ENCODE data around the gene LCK. TPM values are rescaled to one million over a fixed set of nuclear protein-coding genes. Genes with fewer than 3 reads are reported as not detected.

The LCK gene
- polyA plus RNA-seq, 1 experiment, result 0.11 TPM

DNA sequence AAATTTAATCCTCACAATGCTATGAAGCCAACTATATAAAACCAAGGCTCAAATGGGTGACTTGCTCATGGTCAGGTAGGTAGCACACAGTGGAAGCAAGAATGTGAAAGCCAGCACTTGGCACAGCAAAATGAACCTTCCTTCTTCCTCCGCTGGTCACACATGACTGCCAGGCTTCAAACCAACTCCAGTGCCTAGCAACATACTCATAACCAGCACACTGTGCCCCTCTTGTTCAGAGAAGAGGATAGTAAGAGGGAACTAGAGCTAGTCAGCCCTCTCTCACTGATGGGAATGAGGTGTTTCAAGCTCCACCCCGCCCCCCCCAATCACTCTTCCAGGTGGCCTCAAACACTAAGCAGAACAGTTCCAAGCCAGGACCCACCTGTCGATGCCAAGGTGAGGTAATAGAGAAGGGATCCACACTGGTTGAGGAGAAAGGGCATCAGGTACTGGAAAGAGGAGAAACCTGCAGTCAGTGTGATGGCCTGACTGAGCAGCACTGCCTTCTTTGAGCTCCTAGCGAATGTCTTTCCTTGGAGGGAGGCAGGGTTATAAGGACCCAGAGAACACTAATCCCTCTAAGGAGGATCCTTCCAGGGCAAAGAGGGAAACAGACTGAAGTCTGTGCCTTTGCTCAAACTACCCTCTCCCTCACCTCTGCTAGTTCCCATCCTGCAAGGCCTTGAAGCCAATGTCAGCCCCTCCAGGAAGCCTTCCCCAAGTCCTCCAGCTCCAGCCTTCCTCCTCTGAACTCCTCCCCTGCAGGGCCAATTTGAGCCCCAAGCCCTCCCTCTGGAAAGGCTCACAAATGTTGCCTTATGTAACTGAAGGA is 30.1 kb upstream of the LCK start:
- POLR2A ChIA-PET, result no interaction called here
- TF ChIP-seq, protein P1, sequence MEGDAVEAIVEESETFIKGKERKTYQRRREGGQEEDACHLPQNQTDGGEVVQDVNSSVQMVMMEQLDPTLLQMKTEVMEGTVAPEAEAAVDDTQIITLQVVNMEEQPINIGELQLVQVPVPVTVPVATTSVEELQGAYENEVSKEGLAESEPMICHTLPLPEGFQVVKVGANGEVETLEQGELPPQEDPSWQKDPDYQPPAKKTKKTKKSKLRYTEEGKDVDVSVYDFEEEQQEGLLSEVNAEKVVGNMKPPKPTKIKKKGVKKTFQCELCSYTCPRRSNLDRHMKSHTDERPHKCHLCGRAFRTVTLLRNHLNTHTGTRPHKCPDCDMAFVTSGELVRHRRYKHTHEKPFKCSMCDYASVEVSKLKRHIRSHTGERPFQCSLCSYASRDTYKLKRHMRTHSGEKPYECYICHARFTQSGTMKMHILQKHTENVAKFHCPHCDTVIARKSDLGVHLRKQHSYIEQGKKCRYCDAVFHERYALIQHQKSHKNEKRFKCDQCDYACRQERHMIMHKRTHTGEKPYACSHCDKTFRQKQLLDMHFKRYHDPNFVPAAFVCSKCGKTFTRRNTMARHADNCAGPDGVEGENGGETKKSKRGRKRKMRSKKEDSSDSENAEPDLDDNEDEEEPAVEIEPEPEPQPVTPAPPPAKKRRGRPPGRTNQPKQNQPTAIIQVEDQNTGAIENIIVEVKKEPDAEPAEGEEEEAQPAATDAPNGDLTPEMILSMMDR (IDR thresholded peaks at IDR 0.05; ENCODE audit: insufficient read depth, low read depth, low read length), result no peak
- H3K27me3 ChIP-seq (ENCODE audit: control insufficient read depth, insufficient read depth, low read length), result no peaks in the 10 kb centered on the region
- CTCF ChIA-PET, result interaction anchor here (0.8 to 1.2 kb wide), 2 partner anchors 28 to 131 kb away, joined by 3 read pairs; no protein-coding TSS in a partner anchor
- DNase-seq (ENCODE audit: low read depth), result no peak
- H3K4me3 ChIP-seq (ENCODE audit: low read depth, low read length), result peak overlapping the region; percentile 67
- peaks cover 16% of the 10 kb centered on the region for H3K36me3 ChIP-seq (ENCODE audit: control insufficient read depth, insufficient read depth, low read length)

DNA sequence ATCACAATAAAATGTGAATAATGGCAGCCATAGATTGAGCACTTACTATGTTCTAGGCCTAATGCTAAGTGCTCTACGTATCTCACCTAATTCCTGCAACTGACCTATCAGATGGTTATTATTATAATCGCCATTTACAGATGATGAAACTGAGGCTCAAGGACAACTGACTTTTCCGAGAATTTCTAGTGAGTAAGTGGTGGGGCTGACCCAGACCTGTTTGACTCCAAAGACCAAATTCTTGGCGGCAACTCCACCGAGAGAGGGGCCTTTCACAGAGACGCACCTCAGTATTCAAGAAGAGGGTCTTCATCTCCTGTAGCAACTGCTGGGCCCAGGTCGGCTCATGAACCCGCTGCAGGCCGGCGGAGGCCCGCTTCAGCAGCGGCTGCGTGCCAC is 29.5 kb upstream of the LCK start:
- Histone ChIP-seq H3K36me3 (ENCODE audit: control insufficient read depth, insufficient read depth, low read length) (peaks cover 15% of the 10 kb centered on the region), H3K27me3 (ENCODE audit: control insufficient read depth, insufficient read depth, low read length) (no peaks in the 10 kb centered on the region), H3K4me3 (ENCODE audit: low read depth, low read length) (peak overlapping the region; percentile 67)
- TF ChIP-seq, protein P1 (IDR thresholded peaks at IDR 0.05; ENCODE audit: insufficient read depth, low read depth, low read length), result no peak
- CTCF ChIA-PET, result interaction anchor here (1.2 kb wide), 1 partner anchor 27 kb away, joined by 3 read pairs; no protein-coding TSS in a partner anchor
- POLR2A ChIA-PET, result no interaction called here
- DNase-seq (ENCODE audit: low read depth), result no peak

DNA sequence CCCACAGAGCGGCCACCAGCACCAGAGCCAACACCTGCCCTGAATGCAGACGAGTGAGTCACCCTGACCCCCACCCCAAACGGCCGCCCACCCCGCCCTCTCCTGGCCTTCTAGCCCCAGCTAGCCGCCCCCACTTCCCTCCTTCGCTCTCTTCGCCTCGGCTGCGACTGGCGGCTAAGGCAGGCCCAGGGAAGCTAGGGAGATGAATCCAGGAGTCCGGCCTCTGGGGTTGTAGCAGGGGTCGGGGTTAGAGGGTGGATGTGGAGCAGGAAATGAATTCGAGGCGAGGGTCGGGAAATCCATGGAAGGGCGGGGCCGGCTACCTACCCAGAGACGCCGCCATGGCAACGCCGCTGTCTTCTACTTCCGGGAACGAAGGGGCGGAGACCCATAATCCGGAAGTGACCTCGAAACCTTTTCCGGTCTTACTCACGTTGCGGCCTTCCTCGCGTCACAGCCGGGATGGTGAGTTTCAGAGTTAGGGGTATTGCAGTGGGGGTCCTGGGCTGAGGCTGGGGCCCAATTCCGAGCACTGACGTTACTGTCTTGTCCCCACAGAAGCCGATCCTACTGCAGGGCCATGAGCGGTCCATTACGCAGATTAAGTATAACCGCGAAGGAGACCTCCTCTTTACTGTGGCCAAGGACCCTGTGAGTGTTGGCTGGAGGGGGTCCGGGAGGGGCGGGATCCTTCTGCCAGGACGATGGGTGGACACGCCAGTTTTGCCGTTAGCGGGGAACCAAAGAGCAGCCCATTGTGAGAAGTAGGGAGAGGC is 28.9 kb upstream of the LCK start, which contains the start of the genes EIF3I and TMEM234:
EIF3I (plus strand) TSS at position 428 of the 776 bp plus-strand sequence; CDS start at position 463, 35 bp downstream.
TMEM234 (minus strand) TSS at position 374 of the 776 bp plus-strand sequence; CDS start at position 343, 31 bp downstream.
- ChIA-PET POLR2A (no interaction called here), CTCF (interaction anchor here (1.2 kb wide), 1 partner anchor 26 kb away, joined by 3 read pairs; no protein-coding TSS in a partner anchor)
- peak within 1 kb of the TSS; percentile 67 for H3K4me3 ChIP-seq (ENCODE audit: low read depth, low read length)
- DNase-seq (ENCODE audit: low read depth), result peak; percentile 48
- TF ChIP-seq, protein P1 (IDR thresholded peaks at IDR 0.05; ENCODE audit: insufficient read depth, low read depth, low read length), result no peak
- no peaks in the 10 kb centered on the region for H3K27me3 ChIP-seq (ENCODE audit: control insufficient read depth, insufficient read depth, low read length)
- H3K36me3 ChIP-seq (ENCODE audit: control insufficient read depth, insufficient read depth, low read length), result peaks cover 13% of the 10 kb centered on the region

DNA sequence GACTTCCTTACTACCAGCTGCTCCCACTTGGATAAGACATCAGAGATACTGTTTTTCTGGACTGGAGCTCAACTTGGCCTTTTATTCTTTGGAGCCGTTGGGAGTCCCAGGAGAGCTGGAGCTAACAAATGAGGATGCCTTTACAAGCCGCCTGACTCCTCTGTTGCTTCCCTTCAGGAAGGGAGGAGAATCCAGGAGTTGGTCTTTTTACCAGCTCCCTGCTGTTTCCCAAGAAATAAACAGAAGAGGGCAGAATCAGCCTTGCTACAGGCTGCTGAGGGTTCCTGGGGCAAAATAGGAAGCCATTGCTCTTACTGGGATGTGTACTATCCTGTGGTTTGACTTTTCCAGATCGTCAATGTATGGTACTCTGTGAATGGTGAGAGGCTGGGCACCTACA is 27.4 kb upstream of the LCK start:
- H3K27me3 ChIP-seq (ENCODE audit: control insufficient read depth, insufficient read depth, low read length), result no peaks in the 10 kb centered on the region
- H3K36me3 ChIP-seq (ENCODE audit: control insufficient read depth, insufficient read depth, low read length), result peaks cover 21% of the 10 kb centered on the region
- POLR2A ChIA-PET, result no interaction called here
- CTCF ChIA-PET, result no interaction called here
- H3K4me3 ChIP-seq (ENCODE audit: low read depth, low read length), result no peak overlapping the region
- DNase-seq (ENCODE audit: low read depth), result no peak
- TF ChIP-seq, protein P1 (IDR thresholded peaks at IDR 0.05; ENCODE audit: insufficient read depth, low read depth, low read length), result no peak

DNA sequence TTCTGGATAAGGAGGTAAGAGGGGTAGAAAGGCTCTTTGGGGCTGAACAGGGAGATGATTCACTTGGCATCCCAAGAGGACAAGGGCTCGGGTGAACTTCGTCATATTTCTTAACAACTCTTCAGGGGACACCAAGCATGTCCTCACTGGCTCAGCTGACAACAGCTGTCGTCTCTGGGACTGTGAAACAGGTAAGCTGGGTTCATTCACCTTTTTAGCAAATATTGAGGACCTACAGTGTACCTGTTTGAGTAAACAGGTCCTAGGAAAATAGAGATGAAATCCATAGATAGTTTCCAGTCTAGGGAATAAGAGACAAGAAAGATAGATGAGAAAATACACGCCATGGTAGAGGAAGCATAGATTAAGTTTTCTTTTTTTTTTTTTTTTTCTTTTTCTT is 26.8 kb upstream of the LCK start:
- H3K36me3 ChIP-seq (ENCODE audit: control insufficient read depth, insufficient read depth, low read length), result peaks cover 25% of the 10 kb centered on the region
- CTCF ChIA-PET, result no interaction called here
- DNase-seq (ENCODE audit: low read depth), result no peak

More for the DNA sequence above, 26.8 kb upstream of the LCK start:
- TF ChIP-seq, protein P1 (IDR thresholded peaks at IDR 0.05; ENCODE audit: insufficient read depth, low read depth, low read length), result no peak
- H3K4me3 ChIP-seq (ENCODE audit: low read depth, low read length), result no peak overlapping the region
- H3K27me3 ChIP-seq (ENCODE audit: control insufficient read depth, insufficient read depth, low read length), result no peaks in the 10 kb centered on the region
- POLR2A ChIA-PET, result no interaction called here

All from BJ (cell line).